ENCODE measurements around the gene MMP25.

Gene MMP25

DNA sequence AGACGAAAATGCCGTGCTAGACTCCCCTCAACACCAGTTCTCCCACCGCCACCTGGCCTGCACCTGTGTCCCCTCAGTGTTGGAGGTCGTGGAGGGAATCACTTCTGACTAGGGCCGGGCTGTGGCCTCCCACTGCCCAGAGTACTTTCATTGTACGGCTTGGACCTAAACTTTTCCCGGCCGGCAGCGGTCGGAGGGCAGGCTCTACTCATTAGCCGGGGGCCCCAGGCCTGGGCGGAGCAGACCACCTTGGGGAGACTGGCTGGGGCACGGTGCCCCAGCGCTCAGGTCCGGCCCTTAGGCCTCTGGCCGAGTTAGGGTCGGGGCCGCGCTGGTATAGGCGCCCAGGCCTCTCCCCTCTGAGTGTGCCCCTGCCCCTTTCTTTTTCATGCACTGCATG lies 29.0 kb upstream of the MMP25 start:
- no peak for DNase-seq

DNA sequence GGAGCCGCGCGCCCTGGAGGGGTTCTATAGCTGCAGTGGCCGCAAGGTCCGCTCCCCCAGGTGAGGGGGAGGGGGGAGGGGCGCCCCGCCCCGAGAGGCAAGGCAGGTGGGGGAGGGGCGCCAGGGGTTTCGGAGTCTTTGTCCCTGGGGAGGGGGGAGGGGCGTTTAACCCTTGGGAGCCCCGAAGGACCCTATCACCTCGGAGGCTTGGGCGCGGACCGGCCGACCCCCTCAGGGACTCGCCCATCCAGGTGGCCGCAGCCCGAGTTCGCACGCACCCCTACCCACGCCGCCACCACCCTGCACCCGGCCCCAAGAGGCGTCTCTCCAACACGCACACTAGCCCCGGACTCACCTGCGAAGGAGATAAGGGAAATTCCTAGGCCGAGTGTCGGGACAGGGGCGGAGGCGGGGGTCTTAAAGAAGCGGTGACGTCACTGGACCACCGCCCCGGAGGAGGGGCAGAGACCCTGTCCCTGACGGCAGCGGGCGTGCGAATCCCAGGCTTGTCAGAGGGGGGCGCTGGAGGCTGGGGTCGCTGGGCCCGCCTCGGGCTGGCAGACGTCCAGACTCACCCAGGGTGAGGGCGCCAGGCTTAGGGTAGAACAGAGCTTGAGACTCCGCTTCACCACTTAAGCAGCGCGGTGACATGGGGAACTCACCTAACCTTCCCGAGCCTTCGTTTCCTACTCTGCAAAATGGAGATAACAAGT lies 28.4 kb upstream of the MMP25 start, which contains the start of gene CLDN6:
TSS of gene CLDN6 (minus strand) at position 390 of the 713 bp plus-strand sequence. CDS start 2,162 bp downstream, outside the sequence.
- DNase-seq, result no peak

DNA sequence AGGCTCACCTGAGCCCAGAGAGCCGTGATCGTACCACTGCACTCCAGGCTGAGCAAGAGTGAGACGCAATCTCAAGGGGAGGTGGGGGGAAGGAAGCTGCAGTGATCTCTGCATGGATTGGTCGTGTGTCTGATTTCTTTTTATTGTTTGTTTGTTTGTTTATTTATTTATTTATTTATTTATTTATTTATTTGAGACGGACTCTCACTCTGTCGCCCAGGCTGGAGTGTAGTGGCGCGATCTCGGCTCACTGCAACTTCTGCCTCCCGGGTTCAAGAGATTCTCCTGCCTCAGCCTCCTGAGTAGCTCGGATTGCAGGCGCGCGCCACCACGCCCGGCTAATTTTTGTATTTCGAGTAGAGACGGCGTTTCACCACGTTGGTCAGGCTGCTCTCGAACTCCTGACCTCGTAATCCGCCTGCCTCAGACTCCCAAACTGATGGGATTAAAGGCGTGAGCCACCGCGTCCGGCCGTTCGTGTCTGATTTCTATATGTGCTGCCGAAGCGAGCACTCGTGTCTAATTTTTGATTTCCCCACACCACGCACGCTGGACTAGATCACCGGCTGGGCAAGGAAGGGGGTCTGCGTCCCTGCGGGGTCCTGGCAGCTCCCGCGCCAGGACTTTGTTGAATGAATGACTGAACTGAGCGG lies 26.6 kb upstream of the MMP25 start:
- DNase-seq, result no peak

DNA sequence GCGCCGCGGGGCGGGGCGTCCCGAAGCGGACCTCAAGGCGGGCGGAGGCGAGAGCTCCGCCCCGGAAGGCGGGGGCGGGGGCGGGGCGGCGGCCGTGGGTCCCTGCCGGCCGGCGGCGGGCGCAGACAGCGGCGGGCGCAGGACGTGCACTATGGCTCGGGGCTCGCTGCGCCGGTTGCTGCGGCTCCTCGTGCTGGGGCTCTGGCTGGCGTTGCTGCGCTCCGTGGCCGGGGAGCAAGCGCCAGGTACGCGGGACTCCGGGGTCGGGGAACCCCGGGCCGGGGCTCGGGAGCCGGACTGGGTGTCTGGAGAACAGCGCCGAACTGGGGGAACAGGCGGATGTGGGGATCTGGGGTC lies 26.1 kb upstream of the MMP25 start, which contains the start of gene TNFRSF12A:
TSS of gene TNFRSF12A (plus strand) at position 122 of the 357 bp plus-strand sequence. CDS start at position 152, 30 bp downstream.
- peak; percentile 39 for DNase-seq

DNA sequence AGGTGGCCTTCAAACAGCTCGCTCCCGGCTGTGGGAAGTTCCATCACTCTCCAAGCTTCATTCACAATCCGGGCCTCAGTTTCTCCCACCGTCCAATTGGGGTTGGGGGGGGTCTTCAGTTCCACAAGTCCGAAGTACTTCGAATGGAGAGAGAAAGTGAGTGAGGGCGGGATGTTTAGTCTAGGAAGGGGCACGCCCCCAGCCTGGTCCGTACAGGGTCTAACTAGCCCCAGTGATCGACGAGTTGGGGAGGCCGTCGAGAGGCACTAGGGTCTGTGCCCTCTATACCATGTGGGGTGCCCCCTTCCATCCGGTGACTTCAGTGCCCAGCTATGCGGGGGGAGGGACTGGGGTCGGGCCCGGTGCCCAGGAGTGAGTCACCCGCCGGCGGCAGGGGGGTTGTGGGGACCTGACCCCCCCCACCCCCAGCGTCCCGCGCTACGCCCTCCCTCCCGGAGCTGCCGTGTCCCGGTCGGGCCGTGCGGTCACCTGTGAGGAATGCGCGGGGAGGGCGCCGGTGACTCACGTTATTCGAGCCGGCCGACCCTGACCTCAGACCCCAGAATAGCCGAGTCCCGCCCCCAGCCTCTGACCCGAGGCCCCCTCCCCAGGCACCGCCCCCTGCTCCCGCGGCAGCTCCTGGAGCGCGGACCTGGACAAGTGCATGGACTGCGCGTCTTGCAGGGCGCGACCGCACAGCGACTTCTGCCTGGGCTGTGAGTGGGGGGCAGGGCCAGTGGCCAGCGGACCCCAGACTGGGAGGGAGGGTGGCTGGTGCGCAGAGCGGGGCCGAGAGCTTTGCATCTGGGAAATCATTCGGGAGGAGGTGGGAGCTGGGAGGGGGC lies 25.5 kb upstream of the MMP25 start:
- DNase-seq, result no peak

DNA sequence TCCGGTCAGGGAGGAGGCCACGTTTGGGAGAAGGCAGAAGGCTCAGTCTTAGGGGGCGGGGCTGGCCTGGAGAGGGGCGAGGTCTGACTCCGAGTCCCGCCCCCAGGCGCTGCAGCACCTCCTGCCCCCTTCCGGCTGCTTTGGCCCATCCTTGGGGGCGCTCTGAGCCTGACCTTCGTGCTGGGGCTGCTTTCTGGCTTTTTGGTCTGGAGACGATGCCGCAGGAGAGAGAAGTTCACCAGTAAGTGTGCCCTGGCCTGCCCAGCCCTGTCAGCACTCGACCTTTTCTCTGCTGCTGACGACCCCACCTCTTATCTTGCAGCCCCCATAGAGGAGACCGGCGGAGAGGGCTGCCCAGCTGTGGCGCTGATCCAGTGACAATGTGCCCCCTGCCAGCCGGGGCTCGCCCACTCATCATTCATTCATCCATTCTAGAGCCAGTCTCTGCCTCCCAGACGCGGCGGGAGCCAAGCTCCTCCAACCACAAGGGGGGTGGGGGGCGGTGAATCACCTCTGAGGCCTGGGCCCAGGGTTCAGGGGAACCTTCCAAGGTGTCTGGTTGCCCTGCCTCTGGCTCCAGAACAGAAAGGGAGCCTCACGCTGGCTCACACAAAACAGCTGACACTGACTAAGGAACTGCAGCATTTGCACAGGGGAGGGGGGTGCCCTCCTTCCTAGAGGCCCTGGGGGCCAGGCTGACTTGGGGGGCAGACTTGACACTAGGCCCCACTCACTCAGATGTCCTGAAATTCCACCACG lies 24.7 kb upstream of the MMP25 start:
- DNase-seq, result peak; percentile 38

DNA sequence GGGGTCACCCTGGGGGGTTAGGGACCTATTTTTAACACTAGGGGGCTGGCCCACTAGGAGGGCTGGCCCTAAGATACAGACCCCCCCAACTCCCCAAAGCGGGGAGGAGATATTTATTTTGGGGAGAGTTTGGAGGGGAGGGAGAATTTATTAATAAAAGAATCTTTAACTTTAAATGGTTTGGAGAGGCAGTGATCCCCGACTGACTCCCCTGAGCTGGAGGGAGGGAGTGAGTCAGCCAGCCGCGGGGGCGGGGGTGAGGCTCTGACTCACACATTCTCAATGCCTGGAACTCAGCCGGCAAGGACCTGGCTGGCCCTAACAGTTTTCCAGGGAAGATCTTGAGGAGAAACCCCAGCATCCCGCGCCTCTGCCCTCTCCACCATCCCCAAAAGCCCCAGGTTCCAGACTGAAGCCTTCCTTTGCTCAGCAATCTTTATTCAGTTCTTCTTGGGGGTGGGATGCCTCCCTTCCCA lies 24.1 kb upstream of the MMP25 start:
- no peak for DNase-seq

DNA sequence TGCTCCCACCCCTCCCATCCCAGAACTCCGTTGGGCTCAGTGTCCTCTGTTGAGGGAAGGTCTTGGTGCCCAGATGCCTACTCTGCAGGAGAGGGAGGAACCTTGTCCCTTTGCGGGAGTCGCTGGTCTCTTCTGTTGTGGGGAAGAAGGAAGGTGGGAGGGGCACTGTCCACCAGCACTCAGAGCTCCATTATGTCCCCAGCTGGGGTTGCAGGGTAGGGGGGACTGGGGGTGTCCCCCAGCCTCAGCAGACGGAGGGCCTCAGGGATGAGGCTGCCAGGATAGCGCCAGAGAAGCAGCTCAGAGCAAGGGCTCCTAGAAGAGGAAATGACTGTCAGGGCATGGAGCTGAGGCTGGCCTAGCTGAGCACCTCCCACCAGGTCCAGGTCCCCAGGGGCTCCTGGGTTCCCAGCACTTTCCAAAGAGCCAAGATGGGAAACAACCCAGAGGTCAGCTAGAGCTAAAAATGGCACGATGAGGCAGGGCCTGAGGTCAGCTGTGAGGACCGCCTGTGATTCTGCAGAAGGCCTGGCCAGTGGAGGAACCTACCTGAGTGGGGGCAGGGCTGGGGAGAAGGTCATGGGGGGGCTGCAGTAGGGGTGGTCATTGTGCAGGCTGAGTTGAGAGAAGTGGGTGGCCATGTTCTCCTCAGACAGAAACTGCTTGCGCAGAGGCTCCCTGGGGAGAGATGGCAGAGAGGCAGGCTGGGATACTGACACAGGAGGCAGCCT lies 23.5 kb upstream of the MMP25 start:
- DNase-seq, result no peak

DNA sequence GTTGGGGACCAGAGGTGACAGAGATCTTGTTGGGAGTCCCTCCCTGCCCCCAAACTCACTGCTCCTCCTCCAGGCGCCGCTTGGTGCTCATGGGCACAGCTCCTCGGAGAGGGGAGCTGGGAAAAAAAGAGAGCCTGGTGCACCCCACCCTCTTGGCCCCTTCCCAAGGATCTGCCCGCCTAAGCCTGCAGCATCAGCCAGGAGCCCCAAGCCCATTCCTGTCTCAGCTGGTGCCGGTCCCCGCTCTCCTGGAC lies 23.0 kb upstream of the MMP25 start:
- peak; percentile 49 for DNase-seq

DNA sequence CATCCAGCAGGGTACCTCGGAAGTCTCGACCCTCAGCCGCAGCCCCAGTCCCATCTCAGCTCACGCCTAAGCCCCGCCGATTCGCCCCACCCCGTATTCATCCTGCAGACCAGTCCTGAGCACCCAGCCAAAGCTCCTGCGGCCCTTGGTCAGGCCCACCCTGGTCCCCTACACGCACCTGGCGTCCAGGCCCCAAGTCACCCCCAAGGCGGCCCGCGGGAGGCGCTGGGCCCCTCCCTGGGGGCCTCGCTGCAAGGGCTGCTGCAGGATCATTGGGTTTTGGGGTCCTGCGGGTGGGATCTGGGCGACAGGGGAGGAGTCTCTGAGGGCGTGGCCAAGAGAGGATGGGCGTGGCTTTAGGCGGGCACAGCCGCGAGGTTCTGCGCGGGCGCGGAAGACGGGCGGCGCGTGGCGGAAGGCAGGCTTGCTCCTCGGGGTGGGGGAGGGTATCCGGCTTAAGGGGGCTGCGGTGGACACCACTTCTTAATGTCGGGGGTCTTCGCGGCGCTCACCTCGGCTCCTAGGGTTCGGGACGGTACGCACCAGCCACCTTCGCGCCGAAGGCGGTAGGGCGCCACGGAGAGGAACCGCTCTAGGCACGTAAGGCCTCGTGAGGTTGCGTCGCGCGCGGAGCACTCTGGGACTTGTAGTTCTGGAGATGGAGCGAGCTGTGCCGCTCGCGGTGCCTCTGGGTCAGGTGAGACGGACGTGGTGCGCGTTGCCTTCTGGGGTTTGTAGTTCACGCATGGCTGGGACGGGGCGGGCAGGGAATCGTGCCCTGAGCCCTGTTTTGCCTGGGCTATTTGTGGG lies 22.5 kb upstream of the MMP25 start, which contains the start of the genes HCFC1R1 and THOC6:
TSS of gene HCFC1R1 (minus strand) at position 274 of the 810 bp plus-strand sequence. CDS start at position 273, 1 bp downstream.
TSS of gene THOC6 (plus strand) at position 367 of the 810 bp plus-strand sequence. CDS start at position 659, 292 bp downstream.
- DNase-seq, result peak; percentile 97

DNA sequence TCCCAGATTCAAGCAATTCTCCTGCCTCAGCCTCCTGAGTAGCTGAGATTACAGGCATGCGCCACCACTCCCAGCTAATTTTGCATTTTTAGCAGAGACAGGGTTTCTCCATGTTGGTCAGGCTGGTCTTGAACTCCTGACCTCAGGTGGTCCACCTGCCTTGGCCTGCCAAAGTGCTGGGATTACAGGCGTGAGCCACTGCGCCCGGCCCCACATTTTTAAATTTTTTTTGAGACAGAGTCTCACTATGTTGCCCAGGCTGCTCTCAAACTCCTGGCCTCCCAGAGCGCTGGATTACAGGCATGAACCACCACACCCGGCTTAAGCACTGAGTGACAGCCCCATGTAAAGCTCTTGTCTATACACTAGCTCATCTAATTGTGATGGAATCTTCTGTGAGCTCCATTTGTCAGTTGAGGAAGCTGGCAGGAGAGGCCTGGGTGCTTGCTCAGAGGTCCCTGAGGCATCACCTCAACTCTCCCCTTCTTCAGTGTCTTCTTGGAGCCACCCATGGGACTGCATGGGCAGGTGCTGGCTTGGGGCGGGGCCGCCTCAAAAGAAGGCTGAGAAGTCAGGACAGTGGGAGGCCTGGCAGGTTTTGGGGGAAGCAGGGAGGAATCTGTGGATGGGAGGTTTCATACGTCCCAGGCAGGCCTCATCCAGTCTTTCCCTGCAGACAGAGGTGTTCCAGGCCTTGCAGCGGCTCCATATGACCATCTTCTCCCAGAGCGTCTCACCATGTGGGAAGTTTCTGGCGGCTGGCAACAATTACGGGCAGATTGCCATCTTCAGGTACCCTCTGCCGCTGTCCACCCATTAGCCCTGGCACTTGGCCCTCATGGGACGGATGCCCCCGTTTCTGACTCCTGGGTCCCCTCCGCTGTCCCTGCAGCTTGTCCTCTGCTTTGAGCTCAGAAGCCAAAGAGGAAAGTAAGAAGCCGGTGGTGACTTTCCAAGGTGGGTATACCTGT lies 21.0 kb upstream of the MMP25 start:
- DNase-seq, result no peak

DNA sequence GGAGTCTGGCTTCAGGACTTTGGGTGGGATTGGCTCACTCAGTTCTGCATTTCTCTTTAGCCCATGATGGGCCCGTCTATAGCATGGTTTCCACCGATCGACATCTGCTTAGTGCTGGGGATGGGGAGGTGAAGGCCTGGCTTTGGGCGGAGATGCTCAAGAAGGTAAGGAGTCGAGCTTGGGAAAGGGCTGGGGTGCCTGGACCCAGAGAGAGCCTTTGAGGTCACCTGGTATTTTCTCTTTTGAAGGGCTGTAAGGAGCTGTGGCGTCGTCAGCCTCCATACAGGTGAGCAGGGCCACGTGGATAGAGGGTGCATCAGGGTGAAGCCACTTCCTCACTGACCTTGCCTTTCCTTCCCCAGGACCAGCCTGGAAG lies 20.4 kb upstream of the MMP25 start:
- no peak for DNase-seq

DNA sequence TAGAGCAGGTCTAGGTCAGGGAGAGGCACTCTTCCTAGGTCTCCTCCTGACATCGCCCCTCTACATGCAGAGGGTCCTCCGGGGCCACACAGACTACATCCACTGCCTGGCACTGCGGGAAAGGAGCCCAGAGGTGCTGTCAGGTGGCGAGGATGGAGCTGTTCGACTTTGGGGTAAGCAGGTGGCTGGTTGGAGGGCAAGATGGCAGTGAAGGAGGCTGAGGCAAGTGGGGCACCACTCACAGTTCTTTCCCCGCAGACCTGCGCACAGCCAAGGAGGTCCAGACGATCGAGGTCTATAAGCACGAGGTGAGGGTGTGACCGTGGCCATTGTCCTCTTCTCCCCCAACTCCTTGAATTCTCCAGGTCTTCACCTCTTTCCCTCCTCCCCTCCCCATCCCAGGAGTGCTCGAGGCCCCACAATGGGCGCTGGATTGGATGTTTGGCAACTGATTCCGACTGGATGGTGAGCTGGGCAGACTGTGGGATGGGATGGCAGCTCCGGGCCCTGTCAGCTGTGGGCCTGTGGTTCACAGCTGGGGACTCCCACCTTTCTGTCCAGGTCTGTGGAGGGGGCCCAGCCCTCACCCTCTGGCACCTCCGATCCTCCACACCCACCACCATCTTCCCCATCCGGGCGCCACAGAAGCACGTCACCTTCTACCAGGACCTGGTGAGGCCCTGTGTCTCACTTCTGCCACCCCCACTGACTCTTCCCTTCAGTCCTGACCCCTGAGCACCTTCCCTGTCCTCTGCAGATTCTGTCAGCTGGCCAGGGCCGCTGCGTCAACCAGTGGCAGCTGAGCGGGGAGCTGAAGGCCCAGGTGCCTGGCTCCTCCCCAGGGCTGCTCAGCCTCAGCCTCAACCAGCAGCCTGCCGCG lies 19.5 kb upstream of the MMP25 start:
- DNase-seq, result no peak

DNA sequence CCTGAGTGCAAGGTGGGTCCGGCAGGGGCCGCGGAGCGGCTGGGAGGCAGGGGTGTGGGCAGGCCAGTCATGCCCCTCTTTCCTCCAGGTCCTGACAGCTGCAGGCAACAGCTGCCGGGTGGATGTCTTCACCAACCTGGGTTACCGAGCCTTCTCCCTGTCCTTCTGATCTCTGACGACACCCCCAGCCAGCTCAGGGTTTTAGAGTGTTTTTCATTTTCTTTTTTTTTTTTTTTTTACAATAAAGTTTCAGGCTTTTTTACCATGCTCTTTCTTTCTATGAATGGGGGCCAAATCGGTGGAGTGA lies 18.9 kb upstream of the MMP25 start:
- no peak for DNase-seq

DNA sequence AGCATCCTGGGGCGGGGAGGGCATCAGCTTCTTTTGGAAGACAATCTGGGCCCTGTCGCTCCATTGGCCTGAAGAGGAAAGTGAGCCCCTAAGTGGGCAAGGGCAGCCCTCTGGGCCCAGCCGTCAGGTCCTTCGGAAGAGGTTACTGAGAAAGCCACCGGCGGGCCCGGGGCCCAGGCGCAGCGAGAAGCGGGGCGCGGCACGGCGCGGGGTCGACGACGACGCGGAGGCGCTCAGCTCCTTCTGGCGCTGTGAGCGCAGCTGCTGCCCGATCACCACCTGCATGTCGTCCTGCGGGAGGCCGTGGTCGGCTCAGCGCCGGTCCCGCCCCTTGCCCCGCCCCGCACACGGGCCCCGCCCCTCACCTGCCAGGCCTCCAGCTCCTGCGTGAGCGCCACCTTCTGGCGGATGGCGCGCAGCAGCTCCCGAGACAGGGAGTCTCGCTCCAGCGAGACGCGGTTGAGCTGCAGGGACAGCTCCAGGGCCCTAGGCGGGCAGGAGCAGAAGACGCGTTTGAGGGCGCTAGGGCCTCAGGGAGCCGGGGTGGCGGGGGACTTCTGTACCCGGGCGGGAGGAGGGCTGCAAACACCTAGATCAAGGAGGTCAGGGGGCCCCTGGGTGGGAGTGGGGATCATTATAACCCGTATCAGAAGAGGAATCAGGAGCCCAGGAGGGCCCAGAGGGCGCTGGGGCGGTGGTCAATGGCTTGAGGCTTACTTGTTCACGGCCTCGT lies 18.2 kb upstream of the MMP25 start:
- peak; percentile 85 for DNase-seq

DNA sequence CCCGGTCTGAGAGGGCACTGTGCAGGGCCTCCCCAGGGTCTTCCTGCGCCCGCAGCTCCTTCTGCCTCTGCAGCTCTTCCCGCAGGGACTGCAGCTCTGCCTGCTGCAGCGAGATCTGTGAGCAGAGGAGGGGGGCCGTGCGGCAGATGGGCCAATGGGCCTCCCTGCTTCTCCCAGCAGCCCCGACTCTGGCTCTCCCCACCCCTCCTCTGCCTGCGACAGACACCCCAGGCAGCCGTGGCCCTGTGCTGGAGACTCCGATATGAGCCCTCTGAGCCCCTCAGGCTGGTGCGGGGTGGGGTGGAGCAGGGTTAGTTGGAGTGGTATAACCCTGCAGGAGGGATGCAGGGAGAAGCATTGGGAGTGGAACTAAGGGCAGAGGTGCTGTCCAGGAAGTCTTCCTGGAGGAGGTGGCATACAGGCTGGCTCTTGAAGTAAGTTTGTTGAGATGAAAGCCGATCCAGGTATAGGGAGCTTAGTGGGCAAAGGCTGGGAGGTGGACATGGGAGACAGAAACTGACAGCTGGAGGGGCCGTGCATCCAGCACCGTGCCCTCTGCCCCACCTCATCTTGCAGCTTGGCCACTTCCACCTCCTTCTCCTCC lies 17.5 kb upstream of the MMP25 start:
- no peak for DNase-seq

DNA sequence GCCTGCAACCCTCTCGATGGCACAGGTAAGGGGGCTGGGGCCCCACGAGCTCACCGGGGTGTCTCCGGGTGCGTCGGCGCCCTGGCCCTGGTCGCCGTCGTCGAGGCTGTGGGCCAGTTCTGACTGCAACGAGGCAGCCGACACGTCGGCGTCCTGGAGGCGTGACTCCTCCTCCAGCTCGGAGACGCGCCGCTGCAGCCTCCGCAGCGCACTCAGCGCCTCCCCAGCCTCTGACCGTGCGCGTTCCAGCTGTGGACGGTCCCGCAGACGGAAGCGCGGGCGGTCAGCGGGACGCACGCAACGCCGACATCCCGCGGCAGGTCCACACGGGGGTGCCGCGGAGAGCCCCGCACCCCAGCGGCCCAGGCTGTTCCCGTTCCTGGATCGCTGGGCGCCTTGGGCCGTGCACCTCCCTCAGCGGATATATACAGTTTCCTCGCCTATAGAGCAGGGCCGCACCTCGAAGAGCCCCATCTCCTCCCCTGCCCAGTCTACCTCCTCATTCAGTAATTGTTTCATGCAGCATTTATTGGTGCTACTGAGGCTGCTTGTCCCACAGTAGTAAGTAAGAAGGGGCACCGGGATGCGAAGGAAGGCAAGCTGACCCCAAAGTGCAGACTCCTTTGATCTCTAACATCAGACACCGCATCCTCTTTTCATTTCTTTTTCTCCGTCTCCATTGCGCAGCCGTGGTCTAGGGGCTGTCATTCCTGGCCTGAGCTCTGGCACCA lies 16.7 kb upstream of the MMP25 start:
- DNase-seq, result no peak

Data from COR-L47 (cell line).